ENCODE results near the gene GRIN2A. TPM values are rescaled to one million over a fixed set of nuclear protein-coding genes. Genes with fewer than 3 reads are reported as not detected.

The GRIN2A gene
- total and polyA plus RNA-seq, 2 experiments from 2014 or later, result not detected

- Histone ChIP-seq H3K9me2 (ENCODE audit: insufficient read depth) (no peaks in the 10 kb centered on the region), H3K9me3 (ENCODE audit: low read depth) (no peaks in the 10 kb centered on the region), H3K79me2 (ENCODE audit: insufficient read depth) (no peaks in the 10 kb centered on the region), H3K9ac (no peak overlapping the region), H3F3A (ENCODE audit: insufficient read depth) (no peaks in the 10 kb centered on the region), H3K4me3 (no peak overlapping the region), H3K27me3 (replicated peaks; ENCODE audit: insufficient read depth) (no peaks in the 10 kb centered on the region), H3K4me1 (ENCODE audit: insufficient read depth) (no peaks in the 10 kb centered on the region), H4K20me1 (ENCODE audit: insufficient read depth) (no peaks in the 10 kb centered on the region), H2AFZ (no peak overlapping the region), H3K4me2 (ENCODE audit: unreplicated experiment) (no peak overlapping the region), H3K27ac (no peak overlapping the region), H3K36me3 (ENCODE audit: low read depth) (no peaks in the 10 kb centered on the region)
- in situ Hi-C loops (cut with MboI), result no loop called here
- 6 to 10% methylated on average over 5 of the region's 5 CpGs for WGBS, 2 experiments (ENCODE audit: low coverage in 1 of 2, low lambda C conversion rate in 2 of 2, missing lambda C conversion rate in 2 of 2)
- no peak for DNase-seq
- TF ChIP-seq EZH2 (IDR thresholded peaks at IDR 0.05; ENCODE audit: insufficient read depth, poor library complexity, severe bottlenecking), result no peak
- TF ChIP-seq EZH2phosphoT487 (IDR thresholded peaks at IDR 0.05; ENCODE audit: insufficient read depth, low read depth), result no peak
Observed at GRCh38 chr16:9708972-9709620, 473.1 kb downstream of the GRIN2A start.

- H3K27ac ChIP-seq, result no peak overlapping the region
- no peaks in the 10 kb centered on the region for H3K4me1 ChIP-seq (ENCODE audit: insufficient read depth)
- H3K9ac ChIP-seq, result no peak overlapping the region
- DNase-seq, result no peak
- no peaks in the 10 kb centered on the region for H3K9me3 ChIP-seq (ENCODE audit: low read depth)
- no peaks in the 10 kb centered on the region for H3F3A ChIP-seq (ENCODE audit: insufficient read depth)
- in situ Hi-C loops (cut with MboI), result no loop called here
- H3K9me2 ChIP-seq (ENCODE audit: insufficient read depth), result no peaks in the 10 kb centered on the region
- TF ChIP-seq EZH2 (IDR thresholded peaks at IDR 0.05; ENCODE audit: insufficient read depth, poor library complexity, severe bottlenecking) (no peak), EZH2phosphoT487 (IDR thresholded peaks at IDR 0.05; ENCODE audit: insufficient read depth, low read depth) (no peak)
- H4K20me1 ChIP-seq (ENCODE audit: insufficient read depth), result no peaks in the 10 kb centered on the region
- no peak overlapping the region for H3K4me3 ChIP-seq
- H3K79me2 ChIP-seq (ENCODE audit: insufficient read depth), result no peaks in the 10 kb centered on the region
- no peak overlapping the region for H3K4me2 ChIP-seq (ENCODE audit: unreplicated experiment)
- H2AFZ ChIP-seq, result no peak overlapping the region
- H3K36me3 ChIP-seq (ENCODE audit: low read depth), result no peaks in the 10 kb centered on the region
- H3K27me3 ChIP-seq (replicated peaks; ENCODE audit: insufficient read depth), result no peaks in the 10 kb centered on the region
- WGBS, 2 experiments (ENCODE audit: low coverage in 1 of 2, low lambda C conversion rate in 2 of 2, missing lambda C conversion rate in 2 of 2), result 34% methylated on average over 6 of the region's 6 CpGs
Observed at GRCh38 chr16:9706217-9706836, 475.9 kb downstream of the GRIN2A start.

- TF ChIP-seq EZH2 (IDR thresholded peaks at IDR 0.05; ENCODE audit: insufficient read depth, poor library complexity, severe bottlenecking), result no peak
- no peak for TF ChIP-seq EZH2phosphoT487 (IDR thresholded peaks at IDR 0.05; ENCODE audit: insufficient read depth, low read depth)
- H3K27me3 ChIP-seq (replicated peaks; ENCODE audit: insufficient read depth), result no peaks in the 10 kb centered on the region
- H3K4me3 ChIP-seq, result no peak overlapping the region
- H3F3A ChIP-seq (ENCODE audit: insufficient read depth), result no peaks in the 10 kb centered on the region
- no peaks in the 10 kb centered on the region for H3K36me3 ChIP-seq (ENCODE audit: low read depth)
- H3K27ac ChIP-seq, result no peak overlapping the region
- no peaks in the 10 kb centered on the region for H3K4me1 ChIP-seq (ENCODE audit: insufficient read depth)
- 13 to 17% methylated on average over 1 of the region's 1 CpG for WGBS, 2 experiments (ENCODE audit: low coverage in 1 of 2, low lambda C conversion rate in 2 of 2, missing lambda C conversion rate in 2 of 2)
- H3K9ac ChIP-seq, result no peak overlapping the region
- no peak overlapping the region for H3K4me2 ChIP-seq (ENCODE audit: unreplicated experiment)
- DNase-seq, result no peak
- no peaks in the 10 kb centered on the region for H3K9me3 ChIP-seq (ENCODE audit: low read depth)
- in situ Hi-C loops (cut with MboI), result no loop called here
- no peaks in the 10 kb centered on the region for H3K9me2 ChIP-seq (ENCODE audit: insufficient read depth)
- no peaks in the 10 kb centered on the region for H4K20me1 ChIP-seq (ENCODE audit: insufficient read depth)
- no peak overlapping the region for H2AFZ ChIP-seq
- no peaks in the 10 kb centered on the region for H3K79me2 ChIP-seq (ENCODE audit: insufficient read depth)
Observed at GRCh38 chr16:9703731-9704130, 478.5 kb downstream of the GRIN2A start.

Small RNA genes within 50 kb of the gene (small RNA-seq; reads per million reads assigned to genes)
- not detected for gene RN7SL493P (ENCODE audit: low read depth, low replicate concordance)

Other genes starting within 250 kb of the GRIN2A start
- gene ATF7IP2, start 203.6 kb upstream of the GRIN2A start, total RNA-seq (2014; rRNA removed; shearing (Covaris generic)), result 0.38 and 1.3 TPM in 2 replicates
- gene ATF7IP2, start 203.6 kb upstream of the GRIN2A start, polyA plus RNA-seq (2016; fragmentation: Nextera tagmentation; extraction: Ambion mirVana), result 1.1 and 2.0 TPM in 2 replicates

Data from GM23248 (cell line).